Activated CD4-positive, alpha-beta T cell treated with anti-CD3 and anti-CD28 coated beads, Interleukin-2, amount 10 ng/mL, durations not matched to agents 7 days and 5 days (primary cell): ENCODE data around the gene RBM24. TPM values are rescaled to one million over a fixed set of nuclear protein-coding genes. Genes with fewer than 3 reads are reported as not detected.

Experiments used
- CTCF ChIA-PET: fragments of 350-600 bp; sonication (Branson Sonifier 250); formaldehyde crosslinking; loops from one replicate; lab custom pipeline; 2021; ENCODE audit warnings: antibody characterized with exemption; lab: Charles Lee
- POLR2A ChIA-PET: fragments of 350-600 bp; sonication (Branson Sonifier 250); formaldehyde crosslinking; loops from one replicate; lab custom pipeline; 2021; ENCODE audit warnings: antibody characterized with exemption; lab: Charles Lee
- DNase-seq: peaks from one replicate; pipeline ENCODE4 v3.0.0-alpha.2; 2020
- H3K27ac Mint-ChIP-seq: one replicate; pipeline ENCODE4 v1.8.0; 2021; ENCODE audit warnings: mild to moderate bottlenecking, moderate library complexity, mixed read lengths
- H3K27me3 Mint-ChIP-seq: one replicate; pipeline ENCODE4 v1.8.0; 2021; ENCODE audit warnings: mixed read lengths
- H3K36me3 Mint-ChIP-seq: one replicate; pipeline ENCODE4 v1.8.0; 2021; ENCODE audit warnings: low read depth, mixed read lengths
- H3K4me1 Mint-ChIP-seq: one replicate; pipeline ENCODE4 v1.8.0; 2021; ENCODE audit warnings: mixed read lengths
- H3K4me3 Mint-ChIP-seq: one replicate; pipeline ENCODE4 v1.8.0; 2021; ENCODE audit warnings: mild to moderate bottlenecking, moderate library complexity, mixed read lengths
- H3K9me3 Mint-ChIP-seq: one replicate; pipeline ENCODE4 v1.8.0; 2021; ENCODE audit warnings: mixed read lengths
- total RNA-seq, 2 experiments: library from RNA; stranded (reverse); gene quantifications; one replicate each; pipeline ENCODE4 v1.2.3, GENCODE V29; 2021

Gene RBM24
- total RNA-seq, 2 experiments from 2014 or later: not detected

GRCh38 chr6:17271628-17272027 lies 9.5 kb upstream of the RBM24 start:
- peaks cover 10% of the 10 kb centered on the region for H3K27me3 Mint-ChIP-seq
- no peaks in the 10 kb centered on the region for H3K9me3 Mint-ChIP-seq
- no peaks in the 10 kb centered on the region for H3K4me1 Mint-ChIP-seq
- H3K4me3 Mint-ChIP-seq: no peak overlapping the region
- no peak for DNase-seq
- H3K36me3 Mint-ChIP-seq: no peaks in the 10 kb centered on the region
- H3K27ac Mint-ChIP-seq: no peak overlapping the region
- ChIA-PET CTCF (interaction anchor here (0.7 kb wide), 1 partner anchor 378 kb away, joined by 3 read pairs; no protein-coding TSS in a partner anchor), POLR2A (no interaction called here)

- H3K4me3 Mint-ChIP-seq: no peak overlapping the region
- H3K9me3 Mint-ChIP-seq: no peaks in the 10 kb centered on the region
- H3K4me1 Mint-ChIP-seq: peaks cover 5% of the 10 kb centered on the region
- H3K36me3 Mint-ChIP-seq: no peaks in the 10 kb centered on the region
- DNase-seq: no peak
- H3K27ac Mint-ChIP-seq: no peak overlapping the region
- ChIA-PET CTCF (no interaction called here), POLR2A (no interaction called here)
- H3K27me3 Mint-ChIP-seq: peaks cover 43% of the 10 kb centered on the region
Measured at GRCh38 chr6:17276766-17277165, 4.4 kb upstream of the RBM24 start.

GRCh38 chr6:17277256-17277655 lies 3.9 kb upstream of the RBM24 start:
- Mint-ChIP-seq H3K27ac (no peak overlapping the region), H3K27me3 (peaks cover 48% of the 10 kb centered on the region), H3K4me1 (peaks cover 10% of the 10 kb centered on the region), H3K9me3 (no peaks in the 10 kb centered on the region), H3K4me3 (no peak overlapping the region), H3K36me3 (no peaks in the 10 kb centered on the region)
- CTCF ChIA-PET: no interaction called here
- DNase-seq: no peak
- POLR2A ChIA-PET: no interaction called here

GRCh38 chr6:17278289-17279063 lies 2.7 kb upstream of the RBM24 start:
- CTCF ChIA-PET: no interaction called here
- H3K27me3 Mint-ChIP-seq: peaks cover 58% of the 10 kb centered on the region
- no peak for DNase-seq
- H3K4me3 Mint-ChIP-seq: no peak overlapping the region
- no peaks in the 10 kb centered on the region for H3K36me3 Mint-ChIP-seq
- peaks cover 13% of the 10 kb centered on the region for H3K4me1 Mint-ChIP-seq
- no peaks in the 10 kb centered on the region for H3K9me3 Mint-ChIP-seq
- H3K27ac Mint-ChIP-seq: no peak overlapping the region
- POLR2A ChIA-PET: no interaction called here

GRCh38 chr6:17280138-17280537 lies 1.0 kb upstream of the RBM24 start:
- POLR2A ChIA-PET: no interaction called here
- H3K9me3 Mint-ChIP-seq: no peaks in the 10 kb centered on the region
- CTCF ChIA-PET: no interaction called here
- no peak for DNase-seq
- H3K27ac Mint-ChIP-seq: no peak overlapping the region
- H3K4me3 Mint-ChIP-seq: no peak overlapping the region
- H3K27me3 Mint-ChIP-seq: peaks cover 57% of the 10 kb centered on the region
- H3K4me1 Mint-ChIP-seq: peaks cover 13% of the 10 kb centered on the region
- no peaks in the 10 kb centered on the region for H3K36me3 Mint-ChIP-seq

- Mint-ChIP-seq H3K27ac (no peak overlapping the region), H3K9me3 (no peaks in the 10 kb centered on the region), H3K4me1 (peaks cover 13% of the 10 kb centered on the region), H3K27me3 (peaks cover 60% of the 10 kb centered on the region), H3K36me3 (no peaks in the 10 kb centered on the region), H3K4me3 (no peak overlapping the region)
- CTCF ChIA-PET: no interaction called here
- POLR2A ChIA-PET: no interaction called here
- no peak for DNase-seq
Measured at GRCh38 chr6:17280552-17281090, 540 bp upstream of the RBM24 start.

GRCh38 chr6:17281497-17282481 lies 628 bp downstream of the RBM24 start:
- no peaks in the 10 kb centered on the region for H3K36me3 Mint-ChIP-seq
- no peak for DNase-seq
- H3K4me3 Mint-ChIP-seq: peak overlapping the region; percentile 61
- ChIA-PET POLR2A (no interaction called here), CTCF (no interaction called here)
- peaks cover 66% of the 10 kb centered on the region for H3K27me3 Mint-ChIP-seq
- H3K9me3 Mint-ChIP-seq: no peaks in the 10 kb centered on the region
- H3K4me1 Mint-ChIP-seq: peaks cover 13% of the 10 kb centered on the region
- peak overlapping the region; percentile 9 for H3K27ac Mint-ChIP-seq

GRCh38 chr6:17283074-17283473 lies 1.9 kb downstream of the RBM24 start:
- CTCF ChIA-PET: no interaction called here
- no peak overlapping the region for H3K27ac Mint-ChIP-seq
- H3K9me3 Mint-ChIP-seq: no peaks in the 10 kb centered on the region
- no peaks in the 10 kb centered on the region for H3K36me3 Mint-ChIP-seq
- H3K27me3 Mint-ChIP-seq: peaks cover 58% of the 10 kb centered on the region
- DNase-seq: no peak
- no peak overlapping the region for H3K4me3 Mint-ChIP-seq
- POLR2A ChIA-PET: no interaction called here
- peaks cover 13% of the 10 kb centered on the region for H3K4me1 Mint-ChIP-seq

GRCh38 chr6:17289630-17290061 lies 8.5 kb downstream of the RBM24 start:
- ChIA-PET CTCF (no interaction called here), POLR2A (no interaction called here)
- H3K27ac Mint-ChIP-seq: no peak overlapping the region
- no peak overlapping the region for H3K4me3 Mint-ChIP-seq
- no peaks in the 10 kb centered on the region for H3K4me1 Mint-ChIP-seq
- no peaks in the 10 kb centered on the region for H3K36me3 Mint-ChIP-seq
- peaks cover 13% of the 10 kb centered on the region for H3K27me3 Mint-ChIP-seq
- H3K9me3 Mint-ChIP-seq: no peaks in the 10 kb centered on the region
- DNase-seq: no peak

GRCh38 chr6:17291778-17292177 lies 10.6 kb downstream of the RBM24 start:
- Mint-ChIP-seq H3K27ac (no peak overlapping the region), H3K27me3 (peaks cover 5% of the 10 kb centered on the region), H3K9me3 (no peaks in the 10 kb centered on the region), H3K4me3 (no peak overlapping the region), H3K36me3 (no peaks in the 10 kb centered on the region), H3K4me1 (no peaks in the 10 kb centered on the region)
- DNase-seq: no peak
- ChIA-PET CTCF (no interaction called here), POLR2A (no interaction called here)

GRCh38 chr6:17292600-17293133 lies 11.5 kb downstream of the RBM24 start:
- Mint-ChIP-seq H3K9me3 (no peaks in the 10 kb centered on the region), H3K36me3 (no peaks in the 10 kb centered on the region), H3K27me3 (peaks cover 11% of the 10 kb centered on the region), H3K27ac (no peak overlapping the region), H3K4me1 (no peaks in the 10 kb centered on the region), H3K4me3 (no peak overlapping the region)
- ChIA-PET POLR2A (no interaction called here), CTCF (no interaction called here)
- DNase-seq: no peak

GRCh38 chr6:17293395-17293794 lies 12.2 kb downstream of the RBM24 start:
- ChIA-PET CTCF (no interaction called here), POLR2A (no interaction called here)
- Mint-ChIP-seq H3K9me3 (no peaks in the 10 kb centered on the region), H3K4me1 (no peaks in the 10 kb centered on the region), H3K36me3 (no peaks in the 10 kb centered on the region), H3K4me3 (no peak overlapping the region), H3K27ac (no peak overlapping the region), H3K27me3 (peaks cover 10% of the 10 kb centered on the region)
- no peak for DNase-seq
